GM12892 (cell line): ENCODE data around the gene KIF19.

ENCODE experiments used
- POLR2A ChIP-seq: IDR thresholded peaks from 2 replicates; pipeline ENCODE4 v1.6.1; 2011; ENCODE audit warnings: low read depth, low read length, control low read depth
- POLR2AphosphoS5 ChIP-seq: IDR thresholded peaks from 2 replicates; pipeline ENCODE4 v1.6.1; 2011; ENCODE audit warnings: low read depth, low read length, control low read depth
- TAF1 ChIP-seq: IDR thresholded peaks from 2 replicates; pipeline ENCODE4 v1.6.1; 2011; ENCODE audit warnings: low read depth, mild to moderate bottlenecking, control low read depth, low read length, borderline replicate concordance

DNA sequence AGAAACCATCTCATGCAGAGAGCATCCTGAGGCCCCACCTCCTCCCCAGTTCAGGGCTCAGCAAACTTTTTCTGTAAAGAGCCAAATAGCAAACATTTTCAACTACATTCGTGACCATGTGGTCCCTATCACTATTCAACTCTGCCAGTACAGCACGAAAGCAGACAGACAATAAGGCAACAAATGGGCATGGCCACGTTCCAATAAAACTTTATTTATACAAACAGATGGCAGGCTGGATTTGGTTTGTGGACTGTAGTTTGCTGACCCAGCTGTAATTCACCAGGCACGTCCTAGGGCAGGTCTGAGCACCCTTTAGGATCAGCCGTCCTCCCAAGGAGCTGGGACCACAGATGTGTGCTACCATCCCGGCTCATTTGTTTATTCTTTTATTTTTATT is 78.8 kb downstream of the KIF19 start:
- TF ChIP-seq POLR2A (no peak), POLR2AphosphoS5 (no peak), TAF1 (no peak)
